ENCODE results near the gene TBX1.

The TBX1 gene

DNA sequence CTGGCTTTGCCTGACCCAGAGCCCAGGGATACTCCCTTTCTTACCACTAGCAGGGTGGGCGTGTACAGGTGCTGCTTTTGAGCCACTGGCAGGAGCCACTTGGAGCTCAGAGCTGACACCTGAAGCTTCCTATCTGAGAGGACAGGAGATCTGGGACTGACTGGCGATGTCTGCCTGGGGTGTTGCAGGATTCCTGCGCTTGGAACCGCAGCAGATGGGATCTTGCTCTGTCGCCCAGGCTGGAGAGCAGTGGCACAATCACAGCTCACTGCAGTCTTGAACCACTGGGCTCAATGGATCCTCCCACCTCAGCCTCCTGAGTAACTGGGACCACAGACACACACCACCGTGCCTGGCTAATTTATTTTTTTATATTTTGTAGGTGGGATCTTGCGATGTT is 19.5 kb upstream of the TBX1 start:
- TF ChIP-seq, protein P1, sequence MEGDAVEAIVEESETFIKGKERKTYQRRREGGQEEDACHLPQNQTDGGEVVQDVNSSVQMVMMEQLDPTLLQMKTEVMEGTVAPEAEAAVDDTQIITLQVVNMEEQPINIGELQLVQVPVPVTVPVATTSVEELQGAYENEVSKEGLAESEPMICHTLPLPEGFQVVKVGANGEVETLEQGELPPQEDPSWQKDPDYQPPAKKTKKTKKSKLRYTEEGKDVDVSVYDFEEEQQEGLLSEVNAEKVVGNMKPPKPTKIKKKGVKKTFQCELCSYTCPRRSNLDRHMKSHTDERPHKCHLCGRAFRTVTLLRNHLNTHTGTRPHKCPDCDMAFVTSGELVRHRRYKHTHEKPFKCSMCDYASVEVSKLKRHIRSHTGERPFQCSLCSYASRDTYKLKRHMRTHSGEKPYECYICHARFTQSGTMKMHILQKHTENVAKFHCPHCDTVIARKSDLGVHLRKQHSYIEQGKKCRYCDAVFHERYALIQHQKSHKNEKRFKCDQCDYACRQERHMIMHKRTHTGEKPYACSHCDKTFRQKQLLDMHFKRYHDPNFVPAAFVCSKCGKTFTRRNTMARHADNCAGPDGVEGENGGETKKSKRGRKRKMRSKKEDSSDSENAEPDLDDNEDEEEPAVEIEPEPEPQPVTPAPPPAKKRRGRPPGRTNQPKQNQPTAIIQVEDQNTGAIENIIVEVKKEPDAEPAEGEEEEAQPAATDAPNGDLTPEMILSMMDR (IDR thresholded peaks at IDR 0.05; ENCODE audit: low read depth, low read length): no peak
- H3K4me3 ChIP-seq (ENCODE audit: low read depth, low read length): no peak overlapping the region

DNA sequence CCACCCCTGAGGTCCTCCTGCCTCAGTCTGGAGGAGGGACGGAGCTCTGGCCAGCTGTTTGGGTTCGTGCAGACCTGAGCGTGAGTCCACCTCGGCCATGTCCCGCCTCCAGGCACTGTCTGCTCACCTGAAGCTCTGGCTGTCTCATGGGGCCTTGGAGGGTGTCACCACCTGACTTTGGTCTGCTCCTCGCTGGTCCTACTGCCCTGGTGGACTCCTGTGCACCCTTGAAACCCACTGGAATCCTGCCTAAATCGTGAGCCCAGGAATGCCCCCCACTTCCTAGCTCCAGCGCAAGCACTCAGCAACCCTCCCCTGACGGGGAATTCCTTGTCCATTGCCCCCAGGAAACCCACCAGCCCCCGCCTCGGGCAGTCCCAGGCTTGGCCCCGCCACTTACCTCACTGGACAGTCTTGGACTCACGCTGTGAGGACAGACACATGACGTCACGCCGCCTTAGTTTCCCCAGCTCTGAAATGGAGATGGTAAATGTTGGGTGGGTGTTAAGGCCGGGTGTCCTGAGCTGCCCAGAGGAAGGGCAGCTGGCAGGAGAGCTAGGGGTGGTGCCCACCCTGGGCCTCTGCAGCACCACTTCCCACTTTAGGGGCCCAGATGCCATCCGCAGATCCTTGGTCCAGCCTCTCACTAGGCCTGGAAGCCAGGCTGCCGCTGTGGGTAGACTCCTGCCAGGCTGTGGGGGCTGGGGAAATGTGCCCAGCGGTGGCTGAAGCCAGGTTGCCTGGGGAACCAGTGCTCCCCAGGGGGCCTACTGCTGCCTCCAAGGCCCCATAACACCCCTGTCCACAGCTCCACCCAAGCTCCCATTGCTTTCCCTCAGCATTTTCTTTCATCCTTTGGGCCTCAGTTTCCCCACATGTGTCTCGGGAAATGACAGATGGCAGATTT is 18.2 kb upstream of the TBX1 start:
- no peak overlapping the region for H3K4me3 ChIP-seq (ENCODE audit: low read depth, low read length)
- TF ChIP-seq, protein P1 (IDR thresholded peaks at IDR 0.05; ENCODE audit: low read depth, low read length): no peak

DNA sequence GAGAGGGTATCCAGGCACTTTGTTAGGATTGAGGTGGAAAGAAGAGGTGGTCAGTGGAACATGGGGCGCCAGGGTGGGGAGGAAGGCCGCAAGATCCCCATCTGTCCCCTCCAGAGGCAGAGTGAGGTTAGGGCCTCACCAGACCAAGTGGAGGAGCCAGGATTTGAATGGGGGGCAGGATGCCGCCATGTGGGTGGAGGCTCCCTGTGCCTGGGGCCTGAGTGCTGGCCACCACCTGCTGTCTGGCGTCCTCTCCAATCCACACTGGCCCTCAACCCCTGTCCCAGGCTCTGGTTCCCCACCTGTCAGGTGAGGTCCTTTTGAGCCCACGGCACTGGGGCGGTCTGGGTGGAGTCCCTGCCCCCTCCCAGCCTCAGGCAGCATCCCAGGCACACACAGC is 17.5 kb upstream of the TBX1 start:
- no peak overlapping the region for H3K4me3 ChIP-seq (ENCODE audit: low read depth, low read length)
- TF ChIP-seq, protein P1 (IDR thresholded peaks at IDR 0.05; ENCODE audit: low read depth, low read length): no peak

DNA sequence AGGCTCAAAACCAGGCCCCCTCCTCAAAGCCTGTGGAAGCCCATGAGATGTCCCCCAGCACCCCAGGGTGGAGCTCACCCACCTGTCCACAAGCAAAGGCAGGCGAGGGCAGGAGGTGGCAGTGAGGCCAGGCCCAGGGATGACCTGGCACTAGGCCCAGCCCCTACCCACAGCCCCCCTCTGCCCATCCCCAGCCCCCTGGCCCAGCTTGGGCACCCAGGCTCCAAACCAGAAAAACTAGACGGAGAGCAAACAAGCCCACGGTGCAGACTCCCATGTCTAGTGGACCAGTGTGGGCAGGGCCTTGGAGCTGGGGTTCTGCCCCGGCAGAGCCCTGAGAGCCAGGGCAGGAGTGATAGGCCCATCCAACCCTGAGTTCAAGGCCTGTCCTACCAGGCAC is 16.9 kb upstream of the TBX1 start:
- TF ChIP-seq, protein P1 (IDR thresholded peaks at IDR 0.05; ENCODE audit: low read depth, low read length): no peak
- no peak overlapping the region for H3K4me3 ChIP-seq (ENCODE audit: low read depth, low read length)

DNA sequence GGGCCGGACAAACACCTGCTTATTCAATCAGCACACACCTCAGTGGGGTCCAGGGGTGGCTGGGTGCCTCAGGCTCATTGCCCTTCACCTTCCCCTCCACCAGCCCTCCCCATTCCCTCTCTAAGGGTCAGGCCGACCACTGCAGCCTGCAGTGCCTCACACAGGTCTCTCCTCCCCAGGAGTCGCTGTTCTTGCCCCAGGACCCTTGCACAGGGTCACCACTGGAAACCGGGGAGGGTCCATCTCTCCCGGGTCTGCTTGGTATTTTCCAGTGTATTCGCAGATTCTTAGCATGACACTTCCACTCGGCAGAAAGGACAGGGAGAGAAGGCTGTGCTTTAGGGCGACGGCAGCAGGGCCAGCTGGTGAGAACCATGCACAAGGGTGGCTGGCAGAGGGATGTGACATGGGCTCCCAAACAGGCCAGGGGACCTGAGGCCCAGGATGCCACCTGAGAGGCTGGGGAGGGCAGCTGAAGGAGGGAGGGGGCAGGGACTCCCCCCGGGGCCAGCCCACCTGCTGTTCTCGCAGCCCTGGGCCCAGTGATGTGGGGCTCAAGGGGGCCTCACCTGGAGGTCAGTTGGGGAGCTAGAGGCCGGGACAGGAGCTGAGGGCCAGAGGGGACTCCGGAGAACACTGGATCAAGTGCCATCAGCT is 16.1 kb upstream of the TBX1 start:
- no peak overlapping the region for H3K4me3 ChIP-seq (ENCODE audit: low read depth, low read length)
- TF ChIP-seq, protein P1 (IDR thresholded peaks at IDR 0.05; ENCODE audit: low read depth, low read length): no peak

DNA sequence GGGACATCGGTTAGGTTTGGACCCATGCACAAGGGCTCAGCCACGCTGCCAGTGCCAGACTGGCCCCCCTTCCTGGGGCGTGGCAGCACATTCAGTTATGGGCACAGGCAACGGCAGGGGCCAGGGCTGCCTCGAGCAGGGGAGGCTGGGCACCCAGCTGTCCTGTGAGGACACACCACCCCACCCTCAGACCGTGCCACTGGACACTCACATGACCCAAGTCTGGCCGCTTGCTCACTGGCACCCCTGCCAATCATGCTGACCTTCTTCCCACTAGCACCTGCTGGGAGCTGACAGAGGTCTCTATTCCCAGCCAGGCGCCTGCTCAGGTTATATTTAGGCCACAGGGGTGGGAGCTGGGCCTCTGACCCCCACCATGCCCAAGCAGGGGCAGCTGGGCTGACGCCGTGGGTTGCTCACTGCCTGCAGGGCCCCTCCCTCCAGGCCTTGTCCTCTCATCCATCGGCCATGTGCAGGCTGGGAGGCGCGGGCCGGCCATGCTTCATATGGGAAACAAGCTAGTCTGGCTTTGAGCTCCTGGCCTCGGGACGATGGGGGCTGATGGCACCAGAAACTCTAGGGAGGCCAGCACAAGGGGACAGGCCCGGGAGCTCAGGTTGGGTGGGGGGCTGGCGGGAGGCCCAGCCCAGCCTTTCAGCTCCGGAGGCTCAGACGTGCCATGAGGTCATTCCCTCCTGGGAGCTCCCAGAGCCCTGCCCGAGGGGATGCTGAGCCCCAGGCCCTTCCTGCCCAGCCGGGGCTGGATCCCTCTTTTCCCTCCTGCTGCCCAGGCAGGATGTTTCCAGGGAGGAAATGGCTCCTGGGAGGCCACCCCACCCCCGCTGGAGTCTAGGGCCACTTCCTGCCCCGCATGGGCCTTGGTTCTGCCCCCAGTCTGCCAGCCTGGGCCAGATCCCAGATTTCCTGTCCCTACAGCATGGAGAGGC is 15.2 kb upstream of the TBX1 start:
- H3K4me3 ChIP-seq (ENCODE audit: low read depth, low read length): no peak overlapping the region
- TF ChIP-seq, protein P1 (IDR thresholded peaks at IDR 0.05; ENCODE audit: low read depth, low read length): no peak
